ENCODE measurements around the gene GNG11.

DNA sequence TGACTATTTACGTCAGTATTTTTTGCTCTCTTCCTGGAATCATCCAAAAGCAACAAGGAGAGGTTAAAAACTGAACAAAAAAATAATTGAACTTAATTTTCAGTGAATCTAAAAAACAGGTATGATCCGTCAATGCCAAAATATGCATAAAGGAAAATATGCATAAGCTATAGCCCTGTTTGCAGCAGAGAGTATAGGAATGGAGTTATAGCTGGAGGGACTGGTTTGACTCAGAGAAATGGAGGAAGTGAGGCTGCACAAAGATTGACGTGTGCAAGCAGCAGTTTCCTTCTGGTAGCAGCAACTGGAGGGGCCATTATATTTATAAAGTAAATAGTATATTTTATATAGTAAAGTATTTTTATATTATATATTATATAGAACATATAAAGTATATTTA is 37.1 kb downstream of the GNG11 start:
- TF ChIP-seq, protein P1, sequence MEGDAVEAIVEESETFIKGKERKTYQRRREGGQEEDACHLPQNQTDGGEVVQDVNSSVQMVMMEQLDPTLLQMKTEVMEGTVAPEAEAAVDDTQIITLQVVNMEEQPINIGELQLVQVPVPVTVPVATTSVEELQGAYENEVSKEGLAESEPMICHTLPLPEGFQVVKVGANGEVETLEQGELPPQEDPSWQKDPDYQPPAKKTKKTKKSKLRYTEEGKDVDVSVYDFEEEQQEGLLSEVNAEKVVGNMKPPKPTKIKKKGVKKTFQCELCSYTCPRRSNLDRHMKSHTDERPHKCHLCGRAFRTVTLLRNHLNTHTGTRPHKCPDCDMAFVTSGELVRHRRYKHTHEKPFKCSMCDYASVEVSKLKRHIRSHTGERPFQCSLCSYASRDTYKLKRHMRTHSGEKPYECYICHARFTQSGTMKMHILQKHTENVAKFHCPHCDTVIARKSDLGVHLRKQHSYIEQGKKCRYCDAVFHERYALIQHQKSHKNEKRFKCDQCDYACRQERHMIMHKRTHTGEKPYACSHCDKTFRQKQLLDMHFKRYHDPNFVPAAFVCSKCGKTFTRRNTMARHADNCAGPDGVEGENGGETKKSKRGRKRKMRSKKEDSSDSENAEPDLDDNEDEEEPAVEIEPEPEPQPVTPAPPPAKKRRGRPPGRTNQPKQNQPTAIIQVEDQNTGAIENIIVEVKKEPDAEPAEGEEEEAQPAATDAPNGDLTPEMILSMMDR (conservative IDR thresholded peaks at IDR 0.05; ENCODE audit: low read depth in 2 of 2): no peak
- TF ChIP-seq, protein P2, sequence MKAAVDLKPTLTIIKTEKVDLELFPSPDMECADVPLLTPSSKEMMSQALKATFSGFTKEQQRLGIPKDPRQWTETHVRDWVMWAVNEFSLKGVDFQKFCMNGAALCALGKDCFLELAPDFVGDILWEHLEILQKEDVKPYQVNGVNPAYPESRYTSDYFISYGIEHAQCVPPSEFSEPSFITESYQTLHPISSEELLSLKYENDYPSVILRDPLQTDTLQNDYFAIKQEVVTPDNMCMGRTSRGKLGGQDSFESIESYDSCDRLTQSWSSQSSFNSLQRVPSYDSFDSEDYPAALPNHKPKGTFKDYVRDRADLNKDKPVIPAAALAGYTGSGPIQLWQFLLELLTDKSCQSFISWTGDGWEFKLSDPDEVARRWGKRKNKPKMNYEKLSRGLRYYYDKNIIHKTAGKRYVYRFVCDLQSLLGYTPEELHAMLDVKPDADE (IDR thresholded peaks at IDR 0.05): no peak
- TF ChIP-seq EZH2 (IDR thresholded peaks at IDR 0.05; ENCODE audit: low read depth, unreplicated experiment): no peak

Measured in GM23338 (cell line).